ENCODE data around the gene DRC7. TPM values are rescaled to one million over a fixed set of nuclear protein-coding genes. Genes with fewer than 3 reads are reported as not detected.

DRC7 gene
- total and polyA plus RNA-seq, 9 of the 15 experiments (the other 6 are each of a cell fraction or from before 2014, with no cell fraction given) = 0.04 to 0.33 (median 0.12) TPM; not detected in 3

DNA sequence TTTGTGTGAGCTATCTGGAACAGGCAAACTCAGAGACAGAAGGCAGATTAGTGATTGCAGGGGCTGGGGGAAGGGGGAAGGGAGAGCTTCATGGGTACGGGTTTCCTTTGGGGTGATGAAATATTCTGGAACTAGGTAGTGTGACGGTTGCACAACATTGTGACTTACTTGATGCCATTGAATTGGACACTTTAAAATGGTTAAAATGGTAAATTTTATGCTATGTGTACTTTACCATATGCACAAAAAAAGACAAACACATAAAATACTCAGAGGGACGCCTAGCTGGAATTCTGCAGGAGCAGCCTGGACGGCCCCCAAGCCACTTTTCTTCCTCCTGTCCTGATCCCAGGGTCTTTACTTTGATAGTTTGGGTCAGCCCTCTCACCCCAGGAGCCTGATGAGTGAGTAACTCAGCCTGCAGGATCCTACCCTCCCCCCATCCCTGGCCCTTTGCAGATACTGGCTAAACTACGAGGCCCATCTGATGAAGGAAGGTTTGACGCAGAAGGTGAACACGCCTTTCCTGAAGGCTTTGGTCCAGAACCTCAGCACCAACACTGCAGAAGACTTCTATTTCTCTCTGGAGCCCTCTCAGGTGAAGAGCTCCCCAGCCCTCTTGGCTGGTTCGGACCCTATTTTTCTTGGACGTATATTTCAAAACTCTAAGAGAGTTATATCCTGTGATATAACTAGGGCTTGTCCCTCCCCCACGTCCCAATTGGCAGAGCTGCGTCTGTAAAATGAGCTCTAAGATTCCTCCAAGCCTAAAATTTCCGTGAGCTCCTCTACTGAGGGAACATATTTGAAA is 18.7 kb upstream of the DRC7 start (continued):
- TF ChIP-seq LARP7 (IDR thresholded peaks at IDR 0.05) = no peak
- TF ChIP-seq YY1 (IDR thresholded peaks at IDR 0.05; ENCODE audit: borderline replicate concordance in 1 of 3, control insufficient read depth in 1 of 3, extremely low read depth in 1 of 3, insufficient read depth in 3 of 3, insufficient read length in 1 of 3, insufficient replicate concordance in 2 of 3, low read depth in 1 of 3, low read length in 2 of 3) = peak in 1 of 3 experiments; percentile 16
- no peak for TF ChIP-seq THAP12 (CRISPR knock-in tag; IDR thresholded peaks at IDR 0.05)
- TF ChIP-seq TFAP4 (CRISPR knock-in tag; IDR thresholded peaks at IDR 0.05; ENCODE audit: borderline replicate concordance) = peak; percentile 47; the same call in 1 of the 2 replicates
- TF ChIP-seq POLR2B (IDR thresholded peaks at IDR 0.05; ENCODE audit: low read depth, partially characterized antibody) = no peak
- TF ChIP-seq, protein P1, sequence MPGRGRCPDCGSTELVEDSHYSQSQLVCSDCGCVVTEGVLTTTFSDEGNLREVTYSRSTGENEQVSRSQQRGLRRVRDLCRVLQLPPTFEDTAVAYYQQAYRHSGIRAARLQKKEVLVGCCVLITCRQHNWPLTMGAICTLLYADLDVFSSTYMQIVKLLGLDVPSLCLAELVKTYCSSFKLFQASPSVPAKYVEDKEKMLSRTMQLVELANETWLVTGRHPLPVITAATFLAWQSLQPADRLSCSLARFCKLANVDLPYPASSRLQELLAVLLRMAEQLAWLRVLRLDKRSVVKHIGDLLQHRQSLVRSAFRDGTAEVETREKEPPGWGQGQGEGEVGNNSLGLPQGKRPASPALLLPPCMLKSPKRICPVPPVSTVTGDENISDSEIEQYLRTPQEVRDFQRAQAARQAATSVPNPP (IDR thresholded peaks at IDR 0.05; ENCODE audit: borderline replicate concordance, insufficient read depth, insufficient read length) = no peak
- no peak for TF ChIP-seq STAG1 (CRISPR knock-in tag; IDR thresholded peaks at IDR 0.05; ENCODE audit: borderline replicate concordance)
- no peak for TF ChIP-seq ZNF140 (CRISPR knock-in tag; IDR thresholded peaks at IDR 0.05)
- no peak for TF ChIP-seq VEZF1 (CRISPR knock-in tag; IDR thresholded peaks at IDR 0.05)
- TF ChIP-seq ZNF717 (CRISPR knock-in tag; IDR thresholded peaks at IDR 0.05) = no peak
- no peak for TF ChIP-seq GTF2E2 (tag; IDR thresholded peaks at IDR 0.05)
- no peak for TF ChIP-seq PHF21A (IDR thresholded peaks at IDR 0.05; ENCODE audit: borderline replicate concordance, low read depth)
- TF ChIP-seq FOXJ2 (tag; IDR thresholded peaks at IDR 0.05) = no peak
- TF ChIP-seq ASH1L (IDR thresholded peaks at IDR 0.05; ENCODE audit: borderline replicate concordance, low read depth, partially characterized antibody) = no peak
- no peak for TF ChIP-seq TAF1 (IDR thresholded peaks at IDR 0.05; ENCODE audit: control insufficient read depth, extremely low read depth, insufficient read depth, low read length, severe bottlenecking)
- TF ChIP-seq RBBP5 (IDR thresholded peaks at IDR 0.05; ENCODE audit: borderline replicate concordance, insufficient read depth, low read length, poor library complexity, severe bottlenecking) = peak; percentile 58
